SU-DHL-6 (cell line): Measurements from ENCODE around the gene DIO2.

Experiments
- H2AFZ ChIP-seq: fragments of 200-600 bp; sonication (generic); 2 replicates; pipeline ENCODE4 v1.6.1; 2014; ENCODE audit warnings: low read depth, mild to moderate bottlenecking, moderate library complexity, mixed read lengths, antibody characterized with exemption, low read length; ENCODE audit not compliant: severe bottlenecking
- H3F3A ChIP-seq: fragments of 200-600 bp; shearing (Covaris generic); 2 replicates; pipeline ENCODE4 v1.6.0; 2016; ENCODE audit warnings: antibody characterized with exemption, mild to moderate bottlenecking; ENCODE audit not compliant: insufficient read depth
- H3K27ac ChIP-seq: fragments of 200-600 bp; sonication (generic); 2 replicates; pipeline ENCODE4 v1.5.1; 2016; ENCODE audit warnings: low read depth, mild to moderate bottlenecking, low read length, moderate library complexity, mixed read lengths
- H3K27me3 ChIP-seq: fragments of 200-600 bp; sonication (generic), shearing (Covaris generic); 2 replicates; pipeline ENCODE4 v1.6.0; 2014; ENCODE audit warnings: mild to moderate bottlenecking, low read length
- H3K36me3 ChIP-seq: fragments of 200-600 bp; sonication (generic); 2 replicates; pipeline ENCODE4 v1.6.1; 2014; ENCODE audit warnings: mild to moderate bottlenecking, low read length, mixed read lengths
- H3K4me2 ChIP-seq: fragments of 300-600, 200-600 bp; shearing (Covaris generic), sonication (generic); 2 replicates; pipeline ENCODE4 v1.6.0; 2014; ENCODE audit warnings: low read length, low read depth, mild to moderate bottlenecking; ENCODE audit not compliant: poor library complexity, severe bottlenecking
- H3K4me3 ChIP-seq: fragments of 200-600 bp; sonication (generic); 2 replicates; pipeline ENCODE4 v1.5.1; 2014; ENCODE audit warnings: antibody characterized with exemption, low read length, mild to moderate bottlenecking, mixed read lengths; ENCODE audit not compliant: insufficient read depth, poor library complexity, severe bottlenecking
- H3K79me2 ChIP-seq: fragments of 200-600 bp; sonication (generic); 2 replicates; pipeline ENCODE4 v1.6.1; 2014; ENCODE audit warnings: mild to moderate bottlenecking, low read length, moderate library complexity; ENCODE audit not compliant: insufficient read depth
- H3K9ac ChIP-seq: fragments of 200-600 bp; sonication (generic); 2 replicates; pipeline ENCODE4 v1.7.0; 2014; ENCODE audit warnings: mild to moderate bottlenecking, low read length
- H3K9me2 ChIP-seq: fragments of 200-600 bp; sonication (generic); replicated peaks from 2 replicates; pipeline ENCODE4 v1.6.1; 2014; ENCODE audit warnings: low read length; ENCODE audit not compliant: insufficient read depth
- H3K9me3 ChIP-seq: fragments of 200-600 bp; sonication (generic); 2 replicates; pipeline ENCODE4 v1.6.1; 2014; ENCODE audit warnings: low read length, mixed read lengths; ENCODE audit not compliant: insufficient read depth
- H4K20me1 ChIP-seq: fragments of 200-600 bp; sonication (generic); 2 replicates; pipeline ENCODE4 v1.6.1; 2014; ENCODE audit warnings: low read depth, mild to moderate bottlenecking, antibody characterized with exemption, low read length, moderate library complexity, mixed read lengths
- CTCF ChIP-seq: fragments of 200-600 bp; sonication (generic); IDR thresholded peaks from one replicate; pipeline ENCODE4 v1.5.1; 2017; ENCODE audit warnings: antibody characterized with exemption, mild to moderate bottlenecking, low read length, moderate library complexity; ENCODE audit not compliant: insufficient read depth, poor library complexity, severe bottlenecking
- EZH2phosphoT487 ChIP-seq: fragments of 200-600 bp; sonication (generic), shearing (Covaris generic); conservative IDR thresholded peaks from 2 replicates; pipeline ENCODE4 v1.6.1; 2018; ENCODE audit warnings: mild to moderate bottlenecking, antibody characterized with exemption, low read length, moderate library complexity, mixed read lengths

The DIO2 gene

GRCh38 chr14:80200093-80200492 lies 11.2 kb downstream of the DIO2 start:
- TF ChIP-seq EZH2phosphoT487, result no peak
- TF ChIP-seq CTCF, result no peak
- Histone ChIP-seq H3K36me3 (no peaks in the 10 kb centered on the region), H3K27ac (no peak overlapping the region), H3K9me3 (no peaks in the 10 kb centered on the region), H3F3A (no peaks in the 10 kb centered on the region), H3K4me2 (no peak overlapping the region), H3K4me3 (no peak overlapping the region), H3K9me2 (no peaks in the 10 kb centered on the region; the same call in 1 of the 2 replicates), H3K27me3 (no peaks in the 10 kb centered on the region), H3K9ac (no peak overlapping the region), H4K20me1 (no peaks in the 10 kb centered on the region), H3K79me2 (no peaks in the 10 kb centered on the region), H2AFZ (no peak overlapping the region)

GRCh38 chr14:80188571-80188970 lies 22.7 kb downstream of the DIO2 start:
- Histone ChIP-seq H3K9ac (no peak overlapping the region), H3K36me3 (no peaks in the 10 kb centered on the region), H3K27ac (no peak overlapping the region), H2AFZ (no peak overlapping the region), H3K4me2 (no peak overlapping the region), H3K4me3 (no peak overlapping the region), H3K79me2 (no peaks in the 10 kb centered on the region), H3K9me3 (no peaks in the 10 kb centered on the region), H3K27me3 (no peaks in the 10 kb centered on the region), H4K20me1 (no peaks in the 10 kb centered on the region), H3K9me2 (no peaks in the 10 kb centered on the region), H3F3A (no peaks in the 10 kb centered on the region)
- no peak for TF ChIP-seq CTCF
- TF ChIP-seq EZH2phosphoT487, result no peak

- Histone ChIP-seq H3K9me2 (no peaks in the 10 kb centered on the region), H3K9me3 (no peaks in the 10 kb centered on the region), H2AFZ (no peak overlapping the region), H3K36me3 (no peaks in the 10 kb centered on the region), H3K9ac (no peak overlapping the region), H4K20me1 (no peaks in the 10 kb centered on the region), H3K27me3 (no peaks in the 10 kb centered on the region), H3K4me3 (no peak overlapping the region), H3F3A (no peaks in the 10 kb centered on the region), H3K4me2 (no peak overlapping the region), H3K79me2 (no peaks in the 10 kb centered on the region), H3K27ac (no peak overlapping the region)
- TF ChIP-seq CTCF (no peak), EZH2phosphoT487 (no peak)
These were observed 25.0 kb downstream of the DIO2 start for GRCh38 chr14:80186301-80186800.
